ENCODE measurements around the gene MYH3.

Gene MYH3

GRCh38 chr17:10657148-10657547 lies at the start of gene MYH3:
Gene MYH3, minus strand, starts transcription at chr17:10657309. Its CDS starts 2,245 bp downstream, at chr17:10655064.
- no peak within 1 kb of the TSS for H3K4me3 Mint-ChIP-seq
- H3K27me3 Mint-ChIP-seq (ENCODE audit: low read depth, poor library complexity), result peaks cover 3% of the 10 kb centered on the region
- DNase-seq, result no peak
- TF ChIP-seq CTCF (IDR thresholded peaks at IDR 0.05), result no peak
- H3K9me3 Mint-ChIP-seq, result no peaks in the 10 kb centered on the region
- H3K4me1 Mint-ChIP-seq, result peaks cover 25% of the 10 kb centered on the region
- H3K36me3 Mint-ChIP-seq (ENCODE audit: low read depth), result peaks cover 10% of the 10 kb centered on the region
- H3K27ac Mint-ChIP-seq, result no peak within 1 kb of the TSS

- H3K9me3 Mint-ChIP-seq, result no peaks in the 10 kb centered on the region
- H3K4me3 Mint-ChIP-seq, result no peak overlapping the region
- no peaks in the 10 kb centered on the region for H3K27me3 Mint-ChIP-seq (ENCODE audit: low read depth, poor library complexity)
- H3K36me3 Mint-ChIP-seq (ENCODE audit: low read depth), result peaks cover 37% of the 10 kb centered on the region
- no peak for TF ChIP-seq CTCF (IDR thresholded peaks at IDR 0.05)
- H3K4me1 Mint-ChIP-seq, result peaks cover 6% of the 10 kb centered on the region
- H3K27ac Mint-ChIP-seq, result no peak overlapping the region
- no peak for DNase-seq
Observed at GRCh38 chr17:10705727-10706126, 48.6 kb upstream of the MYH3 start.

- no peak for DNase-seq
- Mint-ChIP-seq H3K9me3 (no peaks in the 10 kb centered on the region), H3K36me3 (ENCODE audit: low read depth) (peaks cover 15% of the 10 kb centered on the region), H3K27me3 (ENCODE audit: low read depth, poor library complexity) (no peaks in the 10 kb centered on the region), H3K4me3 (no peak overlapping the region), H3K27ac (peak overlapping the region; percentile 66), H3K4me1 (peaks cover 20% of the 10 kb centered on the region)
- no peak for TF ChIP-seq CTCF (IDR thresholded peaks at IDR 0.05)
Observed at GRCh38 chr17:10702574-10702973, 45.5 kb upstream of the MYH3 start.

- H3K9me3 Mint-ChIP-seq, result no peaks in the 10 kb centered on the region
Observed at GRCh38 chr17:10699856-10700255, 42.7 kb upstream of the MYH3 start.

GRCh38 chr17:10698096-10698818 lies 41.1 kb upstream of the MYH3 start:
- DNase-seq, result no peak
- H3K36me3 Mint-ChIP-seq (ENCODE audit: low read depth), result peaks cover 26% of the 10 kb centered on the region
- no peaks in the 10 kb centered on the region for H3K9me3 Mint-ChIP-seq
- peak overlapping the region; percentile 95 for H3K4me3 Mint-ChIP-seq
- no peak for TF ChIP-seq CTCF (IDR thresholded peaks at IDR 0.05)
- H3K4me1 Mint-ChIP-seq, result peaks cover 48% of the 10 kb centered on the region
- no peaks in the 10 kb centered on the region for H3K27me3 Mint-ChIP-seq (ENCODE audit: low read depth, poor library complexity)
- peak overlapping the region; percentile 93 for H3K27ac Mint-ChIP-seq

More at GRCh38 chr17:10699856-10700255, 42.7 kb upstream of the MYH3 start:
- peaks cover 40% of the 10 kb centered on the region for H3K4me1 Mint-ChIP-seq
- no peaks in the 10 kb centered on the region for H3K27me3 Mint-ChIP-seq (ENCODE audit: low read depth, poor library complexity)
- DNase-seq, result no peak
- H3K27ac Mint-ChIP-seq, result no peak overlapping the region
- no peak for TF ChIP-seq CTCF (IDR thresholded peaks at IDR 0.05)
- peaks cover 10% of the 10 kb centered on the region for H3K36me3 Mint-ChIP-seq (ENCODE audit: low read depth)
- peak overlapping the region; percentile 24 for H3K4me3 Mint-ChIP-seq

Measured in nephron progenitor cell (in vitro differentiated cells).